Neural progenitor cell (in vitro differentiated cells): ENCODE measurements around the gene OR6S1.

Experiments used
- CTCF ChIP-seq: fragments of 200-600 bp; sonication (generic); IDR thresholded peaks from 2 replicates; pipeline ENCODE4 v1.5.1; 2017; ENCODE audit warnings: antibody characterized with exemption, mild to moderate bottlenecking
- EZH2 ChIP-seq: fragments of 200-600 bp; sonication (generic); IDR thresholded peaks from 2 replicates; pipeline ENCODE4 v1.6.1; 2017; ENCODE audit warnings: antibody characterized with exemption, mild to moderate bottlenecking, moderate library complexity

GRCh38 chr14:20591235-20591634 is 50.3 kb downstream of the OR6S1 start, which contains the start of gene RNASE12:
- TF ChIP-seq CTCF (no peak), EZH2 (no peak)
